ENCODE results near the gene VAMP5.
"Not testable (repeated sequence)": the region's sequence is repeated elsewhere in the genome, so short reads cannot be mapped to it uniquely, and the experiment has no call there.

The VAMP5 gene

DNA sequence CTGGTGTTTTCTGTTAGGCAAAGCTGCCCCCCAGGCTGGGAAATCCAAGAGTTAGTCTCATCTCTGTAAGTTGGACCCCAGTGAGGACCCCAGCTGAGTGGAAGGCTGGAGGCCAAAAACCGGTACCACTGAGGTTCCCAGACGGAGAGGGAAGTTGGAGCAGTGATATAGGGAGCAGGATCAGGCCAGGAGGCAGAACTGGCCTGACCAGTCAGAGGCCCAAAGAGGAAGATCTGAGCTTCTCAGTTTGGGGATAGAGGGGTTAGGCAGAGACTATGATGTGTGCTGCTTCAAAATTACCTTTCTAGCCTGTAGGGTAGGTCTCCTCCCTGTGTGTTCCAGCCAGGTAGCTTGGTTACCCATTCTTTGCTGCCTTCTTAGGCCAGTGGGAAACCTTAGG lies 6.7 kb downstream of the VAMP5 start:
- TF ChIP-seq, protein P1, sequence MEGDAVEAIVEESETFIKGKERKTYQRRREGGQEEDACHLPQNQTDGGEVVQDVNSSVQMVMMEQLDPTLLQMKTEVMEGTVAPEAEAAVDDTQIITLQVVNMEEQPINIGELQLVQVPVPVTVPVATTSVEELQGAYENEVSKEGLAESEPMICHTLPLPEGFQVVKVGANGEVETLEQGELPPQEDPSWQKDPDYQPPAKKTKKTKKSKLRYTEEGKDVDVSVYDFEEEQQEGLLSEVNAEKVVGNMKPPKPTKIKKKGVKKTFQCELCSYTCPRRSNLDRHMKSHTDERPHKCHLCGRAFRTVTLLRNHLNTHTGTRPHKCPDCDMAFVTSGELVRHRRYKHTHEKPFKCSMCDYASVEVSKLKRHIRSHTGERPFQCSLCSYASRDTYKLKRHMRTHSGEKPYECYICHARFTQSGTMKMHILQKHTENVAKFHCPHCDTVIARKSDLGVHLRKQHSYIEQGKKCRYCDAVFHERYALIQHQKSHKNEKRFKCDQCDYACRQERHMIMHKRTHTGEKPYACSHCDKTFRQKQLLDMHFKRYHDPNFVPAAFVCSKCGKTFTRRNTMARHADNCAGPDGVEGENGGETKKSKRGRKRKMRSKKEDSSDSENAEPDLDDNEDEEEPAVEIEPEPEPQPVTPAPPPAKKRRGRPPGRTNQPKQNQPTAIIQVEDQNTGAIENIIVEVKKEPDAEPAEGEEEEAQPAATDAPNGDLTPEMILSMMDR (IDR thresholded peaks at IDR 0.05; ENCODE audit: insufficient read depth, missing control alignments): no peak
- FAIRE-seq (no peak), DNase-seq (ENCODE audit: insufficient read length, low spot score) (no peak)

DNA sequence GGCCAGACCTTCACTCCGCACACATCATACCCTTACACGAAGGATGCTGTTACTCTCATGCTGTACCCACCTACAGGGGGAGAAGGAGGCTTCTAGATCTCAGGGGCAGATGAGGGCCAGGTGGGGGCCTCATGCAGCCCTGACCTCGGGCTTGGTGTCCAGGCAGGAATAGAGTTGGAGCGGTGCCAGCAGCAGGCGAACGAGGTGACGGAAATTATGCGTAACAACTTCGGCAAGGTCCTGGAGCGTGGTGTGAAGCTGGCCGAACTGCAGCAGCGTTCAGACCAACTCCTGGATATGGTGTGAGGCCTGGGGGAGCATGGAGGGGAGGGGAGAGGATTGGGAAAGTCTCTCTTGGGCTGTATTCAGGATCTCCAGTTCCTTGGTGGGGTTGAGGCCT lies 7.3 kb downstream of the VAMP5 start:
- TF ChIP-seq, protein P1 (IDR thresholded peaks at IDR 0.05; ENCODE audit: insufficient read depth, missing control alignments): no peak
- DNase-seq (ENCODE audit: insufficient read length, low spot score): no peak
- no peak for FAIRE-seq

DNA sequence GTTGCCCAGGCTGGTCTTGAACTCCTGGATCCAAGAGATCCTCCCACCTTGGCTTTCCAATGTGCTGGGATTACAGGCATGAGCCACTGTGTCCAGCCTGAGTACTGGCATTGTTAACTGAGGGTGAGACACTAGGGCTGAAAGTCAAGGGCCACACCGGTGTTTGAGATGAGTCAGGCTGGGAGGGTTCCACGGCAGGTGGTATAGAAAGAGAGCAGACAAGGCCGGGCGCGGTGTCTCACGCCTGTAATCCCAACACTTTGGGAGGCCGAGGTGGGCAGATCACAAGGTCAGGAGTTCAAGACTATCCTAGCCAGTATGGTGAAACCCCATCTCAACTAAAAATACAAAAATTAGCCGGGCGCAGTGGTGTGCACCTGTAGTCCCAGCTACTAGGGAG lies 8.1 kb downstream of the VAMP5 start:
- not testable (repeated sequence) for DNase-seq (ENCODE audit: insufficient read length, low spot score); FAIRE-seq

DNA sequence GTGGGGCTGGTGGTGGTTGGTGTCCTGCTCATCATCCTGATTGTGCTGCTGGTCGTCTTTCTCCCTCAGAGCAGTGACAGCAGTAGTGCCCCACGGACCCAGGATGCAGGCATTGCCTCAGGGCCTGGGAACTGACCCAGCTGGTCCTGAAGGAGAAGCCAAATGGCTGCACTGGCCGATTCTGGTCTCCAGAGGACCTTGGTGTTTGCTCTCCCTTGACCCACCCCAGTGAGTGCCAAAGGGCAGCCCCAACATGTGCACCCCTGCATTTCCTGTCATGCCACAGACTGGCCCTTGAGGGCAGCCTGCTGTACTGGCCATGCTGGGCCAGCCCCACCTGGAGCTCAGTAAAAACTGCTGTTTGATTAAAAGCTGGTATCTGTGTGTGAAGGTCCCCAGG lies 8.8 kb downstream of the VAMP5 start:
- TF ChIP-seq, protein P1 (IDR thresholded peaks at IDR 0.05; ENCODE audit: insufficient read depth, missing control alignments): no peak
- DNase-seq (ENCODE audit: insufficient read length, low spot score) (no peak), FAIRE-seq (no peak)

DNA sequence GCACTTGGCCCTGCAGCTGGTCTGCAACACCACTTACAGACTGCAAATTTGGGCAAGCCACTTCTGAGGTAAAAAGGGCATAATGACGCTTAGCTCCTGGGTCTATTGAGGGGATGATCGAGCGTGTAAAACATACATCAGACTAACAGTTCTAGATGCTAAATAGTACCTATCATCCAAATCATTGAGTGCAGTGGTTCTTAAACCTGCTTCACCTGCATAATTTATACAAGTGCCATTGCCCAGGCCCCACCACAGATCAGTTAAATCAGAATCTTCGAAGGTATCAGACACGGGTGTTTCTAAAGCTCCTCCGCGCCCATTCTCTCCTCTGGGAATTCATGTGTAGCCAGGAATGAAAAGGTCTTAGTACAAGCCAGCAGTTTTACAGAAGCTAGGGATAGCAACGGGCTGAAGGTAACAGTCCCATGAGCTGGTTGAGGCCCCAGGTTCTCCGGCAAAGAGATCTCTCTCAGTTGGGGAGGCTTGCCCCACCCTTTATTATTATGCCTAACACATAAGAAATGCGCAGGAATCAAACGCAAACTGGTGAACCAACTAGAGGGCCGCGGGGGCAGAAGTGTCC lies 10.6 kb downstream of the VAMP5 start:
- DNase-seq (ENCODE audit: insufficient read length, low spot score) (no peak), FAIRE-seq (no peak)
- TF ChIP-seq, protein P1 (IDR thresholded peaks at IDR 0.05; ENCODE audit: insufficient read depth, missing control alignments): no peak

DNA sequence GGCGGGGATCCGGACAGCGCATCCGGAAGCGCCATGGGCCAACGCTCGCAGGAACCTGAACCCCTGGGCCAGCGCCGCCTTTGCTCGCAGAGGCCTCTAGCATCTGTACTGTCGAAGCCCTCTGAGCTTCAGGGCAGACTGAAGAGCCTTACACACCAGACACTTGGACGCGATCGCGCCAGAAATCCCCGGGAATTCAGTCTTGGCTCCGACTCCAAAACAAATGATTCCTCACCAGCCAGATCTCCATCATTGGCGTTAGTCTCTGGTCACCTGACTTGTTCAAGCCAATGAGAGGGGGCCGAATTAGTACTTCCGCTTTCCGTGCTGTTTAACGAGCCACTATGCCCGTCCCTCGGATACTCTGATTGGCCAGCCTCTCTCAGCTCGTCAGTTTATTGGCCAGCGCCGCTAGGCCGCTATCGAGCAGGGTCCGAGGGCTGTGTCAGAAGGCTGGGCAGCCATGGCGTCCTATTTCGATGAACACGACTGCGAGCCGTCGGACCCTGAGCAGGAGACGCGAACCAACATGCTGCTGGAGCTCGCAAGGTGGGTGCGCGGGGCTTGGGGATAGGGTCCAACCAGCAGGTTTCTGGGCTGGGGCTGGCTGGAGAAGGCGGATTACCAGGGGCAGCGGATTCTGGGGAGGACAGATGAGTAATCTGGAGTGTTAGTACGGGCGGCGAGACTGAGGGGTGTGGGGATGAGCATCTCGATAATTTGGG lies 11.2 kb downstream of the VAMP5 start, which contains the start of gene RNF181:
Gene RNF181 (plus strand): TSS at position 445 of the 725 bp plus-strand sequence. CDS start 19 bp downstream, at position 464.
- peak; percentile 99 for DNase-seq (ENCODE audit: insufficient read length, low spot score)
- FAIRE-seq: peak; percentile 82
- TF ChIP-seq, protein P1 (IDR thresholded peaks at IDR 0.05; ENCODE audit: insufficient read depth, missing control alignments): no peak

DNA sequence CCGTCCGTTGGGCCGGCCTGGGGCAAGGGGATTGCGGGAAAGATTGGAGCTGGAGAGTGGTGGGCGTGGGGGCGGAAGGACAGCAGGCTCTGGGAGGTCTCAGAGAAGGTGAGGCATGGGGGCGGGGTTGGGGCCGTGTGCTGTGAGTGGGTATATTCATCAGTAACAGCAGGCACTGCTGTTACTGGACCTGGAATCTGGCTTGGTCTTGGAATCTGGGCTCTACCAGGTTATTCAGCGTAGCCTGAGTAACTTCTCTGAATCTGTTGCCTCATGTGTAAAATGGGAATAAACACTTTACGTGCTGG lies 11.7 kb downstream of the VAMP5 start:
- FAIRE-seq (no peak), DNase-seq (ENCODE audit: insufficient read length, low spot score) (no peak)
- TF ChIP-seq, protein P1 (IDR thresholded peaks at IDR 0.05; ENCODE audit: insufficient read depth, missing control alignments): no peak

Measured in D721Med (cell line).